HepG2 (cell line): Measurements from ENCODE around the gene PCNA. TPM values are rescaled to one million over a fixed set of nuclear protein-coding genes. Genes with fewer than 3 reads are reported as not detected.

Experiments used
- AHR ChIP-seq: IDR thresholded peaks from 2 replicates; pipeline ENCODE4 v1.6.1; 2018; ENCODE audit warnings: missing genetic modification reagents, missing compliant biosample characterization
- BORCS8-MEF2B ChIP-seq: sonication (generic); formaldehyde crosslinking; IDR thresholded peaks from 2 replicates; pipeline ENCODE4 v1.8.0; 2022; ENCODE audit warnings: mild to moderate bottlenecking, missing genetic modification reagents
- DMAP1 ChIP-seq: IDR thresholded peaks from 2 replicates; pipeline ENCODE4 v1.6.1; 2016
- EED ChIP-seq: sonication (generic); formaldehyde crosslinking; IDR thresholded peaks from 2 replicates; pipeline ENCODE4 v1.5.0; 2020; ENCODE audit warnings: mild to moderate bottlenecking, missing genetic modification reagents
- KDM5A ChIP-seq: fragments of 200-600 bp; sonication (generic); IDR thresholded peaks from 2 replicates; pipeline ENCODE4 v1.7.0; 2018; ENCODE audit warnings: antibody characterized with exemption, mild to moderate bottlenecking, low read length, borderline replicate concordance
- LRRFIP1 ChIP-seq: sonication (generic); formaldehyde crosslinking; conservative IDR thresholded peaks from 2 replicates; pipeline ENCODE4 v1.4.0; 2020; ENCODE audit warnings: missing genetic modification reagents
- MAFK ChIP-seq, 2 experiments: IDR thresholded peaks in 1 of 2; conservative IDR thresholded peaks in 1 of 2; 2 replicates each; pipeline ENCODE4 v1.6.1; 2011; ENCODE audit warnings: improper control_type of control experiment in 2 of 2, low read length in 2 of 2
- MED13 ChIP-seq: sonication (generic); formaldehyde crosslinking; IDR thresholded peaks from 2 replicates; pipeline ENCODE4 v1.5.0; 2020; ENCODE audit warnings: missing genetic modification reagents
- MLLT10 ChIP-seq: sonication (generic); formaldehyde crosslinking; IDR thresholded peaks from 2 replicates; pipeline ENCODE4 v1.4.0; 2020; ENCODE audit warnings: missing genetic modification reagents
- MTA1 ChIP-seq: sonication (generic); formaldehyde crosslinking; IDR thresholded peaks from 2 replicates; pipeline ENCODE4 v1.4.0; 2020; ENCODE audit warnings: missing genetic modification reagents, mild to moderate bottlenecking, borderline replicate concordance
- MZF1 ChIP-seq: sonication (generic); formaldehyde crosslinking; IDR thresholded peaks from 2 replicates; pipeline ENCODE4 v1.8.1; 2023; ENCODE audit warnings: mild to moderate bottlenecking, missing genetic modification reagents, borderline replicate concordance
- NCOA5 ChIP-seq: sonication (generic); formaldehyde crosslinking; IDR thresholded peaks from 2 replicates; pipeline ENCODE4 v1.4.0; 2020; ENCODE audit warnings: missing genetic modification reagents
- PLSCR1 ChIP-seq: sonication (generic); formaldehyde crosslinking; IDR thresholded peaks from 2 replicates; pipeline ENCODE4 v1.5.0; 2020; ENCODE audit warnings: missing genetic modification reagents, mild to moderate bottlenecking, borderline replicate concordance
- PRPF4 ChIP-seq: fragments of 200-400 bp; formaldehyde crosslinking; IDR thresholded peaks from 2 replicates; pipeline ENCODE4 v1.6.1; 2016; ENCODE audit warnings: low read length, low read depth; ENCODE audit not compliant: poor library complexity, severe bottlenecking
- REL ChIP-seq: sonication (generic); formaldehyde crosslinking; conservative IDR thresholded peaks from 2 replicates; pipeline ENCODE4 v1.8.0; 2022; ENCODE audit warnings: mild to moderate bottlenecking, missing genetic modification reagents, moderate library complexity
- RORA ChIP-seq: sonication (generic); formaldehyde crosslinking; IDR thresholded peaks from 2 replicates; pipeline ENCODE4 v1.5.0; 2020; ENCODE audit warnings: mild to moderate bottlenecking, missing genetic modification reagents, moderate library complexity
- SUZ12 ChIP-seq: fragments of 150-350 bp; IDR thresholded peaks from 2 replicates; pipeline ENCODE4 v1.6.1; 2014; ENCODE audit warnings: low read depth, low read length
- ZNF276 ChIP-seq: sonication (generic); formaldehyde crosslinking; IDR thresholded peaks from 2 replicates; pipeline ENCODE4 v1.4.0; 2020; ENCODE audit warnings: mild to moderate bottlenecking, low read depth, missing genetic modification reagents
- ZNF282 ChIP-seq: fragments of 450-650 bp; IDR thresholded peaks from 2 replicates; pipeline ENCODE4 v1.6.1; 2018; ENCODE audit not compliant: partially characterized antibody
- ZNF326 ChIP-seq: sonication (generic); formaldehyde crosslinking; IDR thresholded peaks from 2 replicates; pipeline ENCODE4 v1.4.0; 2020; ENCODE audit warnings: missing genetic modification reagents, borderline replicate concordance
- ZNF367 ChIP-seq: sonication (generic); formaldehyde crosslinking; IDR thresholded peaks from 2 replicates; pipeline ENCODE4 v1.4.0; 2020; ENCODE audit warnings: missing genetic modification reagents, borderline replicate concordance
- ZNF770 ChIP-seq: sonication (generic); formaldehyde crosslinking; IDR thresholded peaks from 2 replicates; pipeline ENCODE4 v1.5.0; 2020; ENCODE audit warnings: mild to moderate bottlenecking, missing genetic modification reagents
- ZNF788 ChIP-seq: sonication (generic); formaldehyde crosslinking; IDR thresholded peaks from 2 replicates; pipeline ENCODE4 v1.5.0; 2020; ENCODE audit warnings: mild to moderate bottlenecking, missing genetic modification reagents, borderline replicate concordance
- ZNF878 ChIP-seq: sonication (generic); formaldehyde crosslinking; IDR thresholded peaks from 2 replicates; pipeline ENCODE4 v1.8.1; 2023; ENCODE audit warnings: mild to moderate bottlenecking, missing genetic modification reagents, moderate library complexity
- ZNF879 ChIP-seq: sonication (generic); formaldehyde crosslinking; IDR thresholded peaks from 2 replicates; pipeline ENCODE4 v1.8.1; 2023; ENCODE audit warnings: missing genetic modification reagents
- polyA plus RNA-seq, 8 experiments: library from polyadenylated mRNA; depleted of rRNA in 3 of 8; stranded (reverse) in 7 of 8; unstranded in 1 of 8; fragments of >200 nt; fragmentation: Illumina TruSeq in 4 of 8; extraction: Trizol in 4 of 8; gene quantifications; 2 replicates each; pipeline versions ENCODE4 v1.2.1 to v1.2.3, GENCODE V29; 2011 to 2016; ENCODE audit warnings: low read depth in 4 of 8, missing spikeins in 1 of 8, mixed read lengths in 1 of 8; ENCODE audit not compliant: insufficient read depth in 1 of 8
- total RNA-seq, 5 experiments: library from RNA; depleted of rRNA; stranded (reverse); fragments of >200 nt; fragmentation: Illumina TruSeq; extraction: Trizol; gene quantifications; 2 replicates each; pipeline ENCODE4 v1.2.3, GENCODE V29; 2016; ENCODE audit warnings: low read depth in 1 of 5

PCNA gene
- total and polyA plus RNA-seq, 2 of the 13 experiments (the other 11 are each of a cell fraction or from before 2014, with no cell fraction given), result 229 to 655 TPM

GRCh38 chr20:5156675-5157448 is 37.1 kb upstream of the PCNA start (continued):
- TF ChIP-seq RORA (CRISPR knock-in tag), result no peak
- no peak for TF ChIP-seq REL (CRISPR knock-in tag)
- no peak for TF ChIP-seq KDM5A
- TF ChIP-seq BORCS8-MEF2B (CRISPR knock-in tag), result no peak
- no peak for TF ChIP-seq MZF1
- no peak for TF ChIP-seq MLLT10
- TF ChIP-seq ZNF770, result no peak
- TF ChIP-seq ZNF788 (CRISPR knock-in tag), result no peak
- no peak for TF ChIP-seq NCOA5
- TF ChIP-seq ZNF326, result no peak
- no peak for TF ChIP-seq LRRFIP1 (CRISPR knock-in tag)
- no peak for TF ChIP-seq MAFK (conservative IDR thresholded peaks at IDR 0.05 in 1 of 2, IDR thresholded peaks at IDR 0.05 in 1 of 2; ENCODE audit: low read length in 2 of 2)
- no peak for TF ChIP-seq AHR (CRISPR knock-in tag)
- no peak for TF ChIP-seq ZNF282
- no peak for TF ChIP-seq ZNF367 (CRISPR knock-in tag)
- TF ChIP-seq ZNF879 (CRISPR knock-in tag), result no peak
- TF ChIP-seq DMAP1 (CRISPR knock-in tag), result no peak
- TF ChIP-seq MED13 (CRISPR knock-in tag), result no peak
- no peak for TF ChIP-seq PLSCR1 (CRISPR knock-in tag)
- TF ChIP-seq PRPF4, result no peak
- TF ChIP-seq ZNF878 (CRISPR knock-in tag), result no peak
- TF ChIP-seq EED (CRISPR knock-in tag), result no peak
- TF ChIP-seq ZNF276 (CRISPR knock-in tag), result no peak
- no peak for TF ChIP-seq MTA1 (CRISPR knock-in tag)
- no peak for TF ChIP-seq SUZ12
